Breast epithelium (tissue), 4 donors: ENCODE results near the gene RALGAPA1. TPM values are rescaled to one million over a fixed set of nuclear protein-coding genes. Genes with fewer than 3 reads are reported as not detected.
"Not testable (repeated sequence)": the region's sequence is repeated elsewhere in the genome, so short reads cannot be mapped to it uniquely, and the experiment has no call there.

Experiments used
- DNase-seq, 2 donors: peaks; one replicate each; pipeline ENCODE4 v3.0.0-alpha.2; 2019; ENCODE audit warnings: low spot score in 2 of 2
- H3K27ac ChIP-seq, 2 donors: fragments of 200-600 bp; sonication (generic) in 1 of 2; one replicate each; pipeline ENCODE4 v1.5.1; 2016 to 2019; ENCODE audit warnings: mild to moderate bottlenecking in 1 of 2
- H3K27me3 ChIP-seq, 2 donors: fragments of 200-600 bp; sonication (generic) in 1 of 2; one replicate each; pipeline versions ENCODE4 v1.5.1 to v1.6.0; 2017 to 2019; ENCODE audit warnings: control low read depth in 1 of 2, mild to moderate bottlenecking in 1 of 2
- H3K36me3 ChIP-seq: fragments of 200-600 bp; one replicate; pipeline ENCODE4 v1.5.1; 2019
- H3K4me1 ChIP-seq, 2 donors: fragments of 200-600 bp; sonication (generic); one replicate each; pipeline ENCODE4 v1.5.1; 2016 to 2019; ENCODE audit warnings: control low read depth in 1 of 2
- H3K4me3 ChIP-seq, 3 donors: fragments of 200-600 bp; sonication (generic); 1 replicate in 2 of 3; 2 replicates in 1 of 3; pipeline ENCODE4 v1.5.1; 2016 to 2019; ENCODE audit warnings: mild to moderate bottlenecking in 3 of 3, moderate library complexity in 2 of 3
- H3K9me3 ChIP-seq, 2 donors: fragments of 200-600 bp; sonication (generic) in 1 of 2; one replicate each; pipeline ENCODE4 v1.5.1; 2016 to 2019; ENCODE audit warnings: control low read depth in 1 of 2
- POLR2A ChIP-seq: fragments of 450-650 bp; IDR thresholded peaks from one replicate; pipeline ENCODE4 v1.6.1; 2016; ENCODE audit warnings: antibody characterized with exemption, mild to moderate bottlenecking, moderate library complexity
- POLR2AphosphoS5 ChIP-seq, 3 donors: sonication (generic); formaldehyde crosslinking; IDR thresholded peaks; one replicate each; pipeline ENCODE4 v1.6.1; 2017; ENCODE audit warnings: antibody characterized with exemption in 3 of 3
- intact Hi-C: fragments of 100-400 bp; cut with DNase I; formaldehyde crosslinking; loops from one replicate; pipeline ENCODE4 v1.15.1; 2023; ENCODE audit warnings: low total_unique reads
- total RNA-seq, 3 donors: library from RNA; depleted of rRNA; stranded (reverse); fragments of >200 nt; gene quantifications; one replicate each; pipeline ENCODE4 v1.1.0, GENCODE V29; 2016
- TF ChIP-seq, protein P1 (sequence below), 3 donors: fragments of 450-650 bp; IDR thresholded peaks; one replicate each; pipeline ENCODE4 v1.5.1; 2016 to 2017; ENCODE audit warnings: antibody characterized with exemption in 3 of 3, mild to moderate bottlenecking in 3 of 3, moderate library complexity in 3 of 3

The RALGAPA1 gene
- total RNA-seq, 3 donors from 2014 or later: 52.2 to 136 (median 103) TPM

DNA sequence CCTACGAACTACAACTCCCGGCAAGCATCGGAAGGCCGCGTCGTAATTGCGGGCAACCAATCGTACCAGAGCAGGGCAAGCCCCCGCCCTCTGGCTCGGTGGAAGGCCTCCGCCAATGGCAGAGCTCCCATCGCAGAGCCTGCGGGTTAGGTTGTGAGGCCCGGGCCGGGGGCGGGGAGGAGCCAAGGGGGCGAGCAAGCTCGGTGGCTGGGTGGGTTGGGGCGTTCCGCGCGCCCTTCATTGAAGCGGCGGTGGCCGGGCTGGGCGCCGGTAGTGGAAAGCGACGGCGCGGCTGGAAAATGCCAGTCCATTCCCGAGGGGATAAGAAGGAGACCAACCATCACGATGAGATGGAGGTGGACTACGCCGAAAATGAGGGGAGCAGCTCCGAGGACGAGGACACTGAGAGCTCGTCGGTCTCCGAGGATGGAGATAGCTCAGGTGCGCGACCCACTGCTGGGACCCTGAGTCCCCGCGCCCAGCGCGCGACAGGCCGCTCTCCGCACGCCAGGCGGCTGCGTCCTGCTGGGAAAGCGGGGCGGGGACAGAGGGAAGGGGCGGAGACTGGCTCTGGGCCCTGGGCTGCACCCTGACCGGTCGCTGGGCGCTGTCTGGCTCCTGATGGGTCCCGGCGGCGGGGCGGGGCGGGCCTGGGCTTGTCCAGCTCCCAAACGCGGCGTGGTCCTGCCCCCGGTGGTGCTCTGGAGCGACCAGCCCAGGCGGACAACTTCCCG is 17.3 kb upstream of the RALGAPA1 start, which contains the start of gene BRMS1L:
Gene BRMS1L (plus strand): TSS at position 121 of the 734 bp plus-strand sequence. CDS start 179 bp downstream, at position 300.
- intact Hi-C loops: no loop called here
- H3K27ac ChIP-seq: peak within 1 kb of the TSS; percentile 95 to 98
- H3K27me3 ChIP-seq: no peaks in the 10 kb centered on the region
- peak within 1 kb of the TSS; percentile 63 to 87 (median 85) for H3K4me3 ChIP-seq
- H3K9me3 ChIP-seq: no peaks in the 10 kb centered on the region
- no peaks in the 10 kb centered on the region for H3K36me3 ChIP-seq
- no peaks in the 10 kb centered on the region for H3K4me1 ChIP-seq
- peak; percentile 96 to 98 for DNase-seq
- TF ChIP-seq, protein P1, sequence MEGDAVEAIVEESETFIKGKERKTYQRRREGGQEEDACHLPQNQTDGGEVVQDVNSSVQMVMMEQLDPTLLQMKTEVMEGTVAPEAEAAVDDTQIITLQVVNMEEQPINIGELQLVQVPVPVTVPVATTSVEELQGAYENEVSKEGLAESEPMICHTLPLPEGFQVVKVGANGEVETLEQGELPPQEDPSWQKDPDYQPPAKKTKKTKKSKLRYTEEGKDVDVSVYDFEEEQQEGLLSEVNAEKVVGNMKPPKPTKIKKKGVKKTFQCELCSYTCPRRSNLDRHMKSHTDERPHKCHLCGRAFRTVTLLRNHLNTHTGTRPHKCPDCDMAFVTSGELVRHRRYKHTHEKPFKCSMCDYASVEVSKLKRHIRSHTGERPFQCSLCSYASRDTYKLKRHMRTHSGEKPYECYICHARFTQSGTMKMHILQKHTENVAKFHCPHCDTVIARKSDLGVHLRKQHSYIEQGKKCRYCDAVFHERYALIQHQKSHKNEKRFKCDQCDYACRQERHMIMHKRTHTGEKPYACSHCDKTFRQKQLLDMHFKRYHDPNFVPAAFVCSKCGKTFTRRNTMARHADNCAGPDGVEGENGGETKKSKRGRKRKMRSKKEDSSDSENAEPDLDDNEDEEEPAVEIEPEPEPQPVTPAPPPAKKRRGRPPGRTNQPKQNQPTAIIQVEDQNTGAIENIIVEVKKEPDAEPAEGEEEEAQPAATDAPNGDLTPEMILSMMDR (IDR thresholded peaks at IDR 0.05): peak in 2 of 3 donors; percentile 13 to 17
- TF ChIP-seq POLR2A (peak; percentile 69), POLR2AphosphoS5 (IDR thresholded peaks at IDR 0.05) (peak; percentile 70 to 92 (median 86))

DNA sequence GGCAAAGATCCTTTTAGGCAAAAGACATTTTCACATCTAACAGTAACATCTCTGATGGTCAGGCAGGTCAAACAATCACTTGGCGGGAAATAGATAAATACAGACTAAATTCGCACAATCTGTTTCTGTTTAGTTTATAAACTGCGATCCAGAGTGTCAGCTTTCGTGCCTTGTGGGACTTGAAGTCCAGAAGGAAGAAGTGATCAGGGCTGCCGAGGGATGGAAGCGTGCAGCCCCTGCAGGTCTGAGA is 16.8 kb upstream of the RALGAPA1 start:
- Histone ChIP-seq H3K36me3 (no peaks in the 10 kb centered on the region), H3K27ac (peak overlapping the region; percentile 44 to 95)

DNA sequence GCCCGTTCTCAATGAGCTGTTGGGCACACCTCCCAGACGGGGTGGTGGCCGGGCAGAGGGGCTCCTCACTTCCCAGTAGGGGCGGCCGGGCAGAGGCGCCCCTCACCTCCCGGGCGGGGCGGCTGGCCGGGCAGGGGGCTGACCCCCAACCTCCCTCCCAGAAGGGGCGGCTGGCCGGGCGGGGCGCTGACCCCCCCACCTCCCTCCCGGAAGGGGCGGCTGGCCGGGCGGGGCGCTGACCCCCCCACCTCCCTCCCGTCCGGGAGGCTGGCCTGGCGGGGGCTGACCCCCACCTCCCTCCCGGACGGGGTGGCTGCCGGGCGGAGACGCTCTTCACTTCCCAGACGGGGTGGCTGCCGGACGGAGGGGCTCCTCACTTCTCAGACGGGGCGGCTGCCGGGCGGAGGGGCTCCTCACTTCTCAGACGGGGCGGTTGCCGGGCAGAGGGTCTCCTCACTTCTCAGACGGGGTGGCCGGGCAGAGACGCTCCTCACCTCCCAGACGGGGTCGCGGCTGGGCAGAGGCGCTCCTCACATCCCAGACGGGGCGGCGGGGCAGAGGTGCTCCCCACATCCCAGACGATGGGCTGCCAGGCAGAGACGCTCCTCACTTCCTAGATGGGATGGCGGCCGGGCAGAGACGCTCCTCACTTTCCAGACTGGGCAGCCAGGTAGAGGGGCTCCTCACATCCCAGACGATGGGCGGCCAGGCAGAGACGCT is 15.5 kb upstream of the RALGAPA1 start:
- H3K27ac ChIP-seq, intact Hi-C loops, DNase-seq, H3K4me1 ChIP-seq, H3K36me3 ChIP-seq, H3K27me3 ChIP-seq, H3K9me3 ChIP-seq: not testable (repeated sequence)
- peak overlapping the region in 2 of 3 donors; percentile 63 to 85 for H3K4me3 ChIP-seq

More for the DNA sequence above, 16.8 kb upstream of the RALGAPA1 start:
- no peaks in the 10 kb centered on the region for H3K27me3 ChIP-seq
- peak overlapping the region; percentile 63 to 87 (median 85) for H3K4me3 ChIP-seq
- intact Hi-C loops: no loop called here
- no peaks in the 10 kb centered on the region for H3K9me3 ChIP-seq
- DNase-seq: no peak
- H3K4me1 ChIP-seq: no peaks in the 10 kb centered on the region
- TF ChIP-seq, protein P1 (IDR thresholded peaks at IDR 0.05): no peak
- TF ChIP-seq POLR2A: no peak

DNA sequence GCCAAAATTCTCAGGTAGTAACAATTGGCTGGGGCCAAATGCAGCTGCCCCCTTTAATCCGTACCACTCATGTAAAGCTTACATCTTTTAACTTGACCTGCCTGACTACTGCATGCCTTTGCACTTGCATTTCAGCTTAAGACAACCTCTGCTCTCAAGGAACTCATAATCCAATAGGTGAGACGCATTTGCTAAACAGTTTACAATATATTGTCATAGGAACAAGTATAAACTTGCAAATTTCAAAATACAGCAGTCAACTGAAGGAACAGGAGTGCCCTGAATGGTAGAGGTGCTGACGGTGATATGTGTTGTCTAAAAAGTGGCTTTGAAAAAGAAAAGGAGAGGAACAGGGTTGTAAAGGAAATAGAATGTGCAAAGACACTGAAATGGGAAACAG is 13.4 kb upstream of the RALGAPA1 start:
- Histone ChIP-seq H3K9me3 (no peaks in the 10 kb centered on the region), H3K27ac (no peak overlapping the region), H3K4me3 (no peak overlapping the region), H3K4me1 (no peaks in the 10 kb centered on the region), H3K36me3 (no peaks in the 10 kb centered on the region), H3K27me3 (no peaks in the 10 kb centered on the region)
- no peak for TF ChIP-seq POLR2A
- TF ChIP-seq, protein P1 (IDR thresholded peaks at IDR 0.05): no peak
- TF ChIP-seq POLR2AphosphoS5 (IDR thresholded peaks at IDR 0.05): no peak
- intact Hi-C loops: no loop called here
- DNase-seq: no peak

DNA sequence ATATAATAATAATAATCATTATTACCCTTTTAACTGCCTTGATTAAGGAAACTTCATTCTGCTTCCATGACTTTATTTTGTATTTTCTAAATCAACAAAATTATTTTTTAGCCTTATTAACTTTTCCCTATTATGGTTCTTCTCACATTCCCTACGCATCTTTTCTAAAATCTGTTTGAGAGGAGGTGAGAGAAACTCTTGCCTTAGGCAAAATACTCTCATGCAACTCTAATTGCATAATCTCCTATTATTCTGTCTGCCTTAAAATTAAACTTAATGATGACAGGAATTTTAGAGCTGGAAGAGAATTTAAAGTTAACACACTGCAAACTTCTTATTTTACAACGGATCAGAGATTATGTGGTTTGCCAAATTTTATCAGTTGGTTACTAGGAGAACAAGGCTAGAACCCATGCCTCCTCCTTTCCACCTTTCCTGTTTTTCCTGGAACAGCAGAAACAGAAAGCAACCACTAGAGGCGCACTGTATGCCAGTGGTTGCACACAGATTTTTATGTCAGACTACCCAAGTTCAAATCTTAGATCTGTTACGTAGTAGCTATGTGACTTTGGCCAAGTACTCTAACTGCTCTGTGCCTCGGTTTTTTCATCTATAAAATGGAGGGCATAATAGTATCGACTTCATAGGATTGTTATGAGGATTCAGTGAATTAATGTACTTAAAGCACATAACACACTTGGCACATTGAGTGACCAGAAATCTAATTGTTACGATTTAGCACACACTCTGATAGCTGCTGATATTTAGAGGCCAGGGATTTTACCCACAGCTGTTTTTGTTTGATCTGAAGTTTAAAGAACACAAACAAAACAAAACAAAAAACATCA is 12.7 kb upstream of the RALGAPA1 start:
- Histone ChIP-seq H3K27ac (no peak overlapping the region), H3K4me1 (no peaks in the 10 kb centered on the region), H3K4me3 (no peak overlapping the region), H3K27me3 (no peaks in the 10 kb centered on the region), H3K9me3 (no peaks in the 10 kb centered on the region), H3K36me3 (no peaks in the 10 kb centered on the region)
- DNase-seq: no peak
- intact Hi-C loops: no loop called here
- TF ChIP-seq POLR2A (no peak), POLR2AphosphoS5 (IDR thresholded peaks at IDR 0.05) (no peak)
- TF ChIP-seq, protein P1 (IDR thresholded peaks at IDR 0.05): peak in 2 of 3 donors; percentile 47 to 51
